ENCODE measurements around the gene LACTB. TPM values are rescaled to one million over a fixed set of nuclear protein-coding genes. Genes with fewer than 3 reads are reported as not detected.

LACTB gene
- total and polyA plus RNA-seq, 12 donors: 15.4 to 68.2 (median 32.8) TPM

DNA sequence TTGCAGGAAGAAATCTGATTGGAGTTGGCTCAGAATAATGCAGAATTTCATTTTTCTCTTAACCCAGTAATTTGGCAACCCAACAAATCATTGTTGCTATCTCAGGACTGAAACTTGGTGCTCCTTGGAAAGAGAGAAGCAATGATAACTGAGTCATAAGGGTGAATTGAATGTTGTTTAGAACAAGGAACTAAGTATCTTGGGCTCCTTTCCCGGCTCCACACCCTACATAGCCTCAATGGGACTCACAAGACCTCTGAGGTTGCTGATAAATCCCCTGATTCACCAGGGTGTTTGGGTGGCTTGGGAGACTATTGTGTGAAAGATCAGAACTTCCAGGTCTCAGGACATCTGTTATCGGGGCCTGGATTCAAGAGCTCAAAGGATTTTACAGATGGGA lies 60.0 kb downstream of the LACTB start:
- no peak overlapping the region for H3K27ac ChIP-seq
- H3K4me3 ChIP-seq: no peak overlapping the region
- H3K4me1 ChIP-seq (replicated peaks in 1 of 2): no peaks in the 10 kb centered on the region
- 69 to 81% (median 73%) methylated on average over 2 of the region's 2 CpGs for WGBS, 4 donors
- TF ChIP-seq, protein P1, sequence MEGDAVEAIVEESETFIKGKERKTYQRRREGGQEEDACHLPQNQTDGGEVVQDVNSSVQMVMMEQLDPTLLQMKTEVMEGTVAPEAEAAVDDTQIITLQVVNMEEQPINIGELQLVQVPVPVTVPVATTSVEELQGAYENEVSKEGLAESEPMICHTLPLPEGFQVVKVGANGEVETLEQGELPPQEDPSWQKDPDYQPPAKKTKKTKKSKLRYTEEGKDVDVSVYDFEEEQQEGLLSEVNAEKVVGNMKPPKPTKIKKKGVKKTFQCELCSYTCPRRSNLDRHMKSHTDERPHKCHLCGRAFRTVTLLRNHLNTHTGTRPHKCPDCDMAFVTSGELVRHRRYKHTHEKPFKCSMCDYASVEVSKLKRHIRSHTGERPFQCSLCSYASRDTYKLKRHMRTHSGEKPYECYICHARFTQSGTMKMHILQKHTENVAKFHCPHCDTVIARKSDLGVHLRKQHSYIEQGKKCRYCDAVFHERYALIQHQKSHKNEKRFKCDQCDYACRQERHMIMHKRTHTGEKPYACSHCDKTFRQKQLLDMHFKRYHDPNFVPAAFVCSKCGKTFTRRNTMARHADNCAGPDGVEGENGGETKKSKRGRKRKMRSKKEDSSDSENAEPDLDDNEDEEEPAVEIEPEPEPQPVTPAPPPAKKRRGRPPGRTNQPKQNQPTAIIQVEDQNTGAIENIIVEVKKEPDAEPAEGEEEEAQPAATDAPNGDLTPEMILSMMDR (IDR thresholded peaks at IDR 0.05): no peak
- TF ChIP-seq POLR2A (IDR thresholded peaks at IDR 0.05): no peak
- DNase-seq: no peak
- no peaks in the 10 kb centered on the region for H3K9me3 ChIP-seq (replicated peaks in 1 of 3)
- H3K27me3 ChIP-seq: no peaks in the 10 kb centered on the region
- intact Hi-C loops (cut with DNase I): no loop called here
- no peaks in the 10 kb centered on the region for H3K36me3 ChIP-seq (replicated peaks in 1 of 2)

DNA sequence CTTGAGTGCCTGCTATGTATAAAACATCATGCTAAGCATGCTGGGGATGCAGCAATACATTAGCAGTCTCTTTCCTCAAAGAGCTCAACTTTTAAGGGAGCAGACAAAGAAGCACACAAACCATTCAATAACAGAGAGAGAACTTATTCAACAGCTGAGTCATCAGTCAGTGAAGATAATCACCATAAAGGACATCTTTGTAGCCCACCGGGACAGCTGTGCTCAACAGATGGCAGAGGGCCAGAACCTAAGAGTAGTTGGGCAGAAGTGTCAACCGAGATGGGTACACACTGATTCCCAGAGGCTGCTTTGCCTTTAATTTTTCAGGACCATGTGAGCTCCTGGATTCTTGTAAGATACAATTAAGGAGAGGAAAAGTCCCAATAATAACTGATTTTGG lies 63.5 kb downstream of the LACTB start:
- Histone ChIP-seq H3K27ac (no peak overlapping the region), H3K36me3 (replicated peaks in 1 of 2) (no peaks in the 10 kb centered on the region), H3K9me3 (replicated peaks in 1 of 3) (no peaks in the 10 kb centered on the region), H3K27me3 (no peaks in the 10 kb centered on the region), H3K4me1 (replicated peaks in 1 of 2) (peaks cover 0 to 6% of the 10 kb centered on the region in 2 donors), H3K4me3 (no peak overlapping the region)
- TF ChIP-seq, protein P1 (IDR thresholded peaks at IDR 0.05): no peak
- TF ChIP-seq POLR2A (IDR thresholded peaks at IDR 0.05): no peak
- WGBS, 4 donors: 44 to 64% (median 54%) methylated on average over 2 of the region's 2 CpGs
- no peak for DNase-seq
- intact Hi-C loops (cut with DNase I): no loop called here

DNA sequence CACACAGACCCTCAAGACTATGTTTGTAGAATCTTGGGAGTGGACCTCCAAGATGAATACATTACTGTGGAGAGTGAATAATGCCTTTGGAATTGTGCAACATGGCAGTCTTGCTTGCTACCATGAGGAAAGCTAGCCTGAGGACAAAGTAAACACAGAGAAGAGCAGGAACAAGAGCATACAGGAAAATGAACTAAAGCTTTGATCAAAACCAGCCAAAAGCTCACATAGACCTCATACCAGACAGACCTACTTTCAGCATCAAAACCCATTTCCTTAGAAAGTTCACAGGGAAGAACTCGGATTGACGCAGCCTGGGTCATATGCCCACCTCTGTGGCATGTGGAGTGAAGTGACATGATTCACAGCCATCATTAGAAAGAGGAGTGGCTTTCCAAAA lies 64.4 kb downstream of the LACTB start:
- no peak for TF ChIP-seq POLR2A (IDR thresholded peaks at IDR 0.05)
- TF ChIP-seq, protein P1 (IDR thresholded peaks at IDR 0.05): no peak
- DNase-seq: no peak
- Histone ChIP-seq H3K9me3 (replicated peaks in 1 of 3) (no peaks in the 10 kb centered on the region), H3K27ac (no peak overlapping the region), H3K4me3 (no peak overlapping the region), H3K4me1 (replicated peaks in 1 of 2) (peaks cover 0 to 15% of the 10 kb centered on the region in 2 donors), H3K36me3 (replicated peaks in 1 of 2) (no peaks in the 10 kb centered on the region), H3K27me3 (no peaks in the 10 kb centered on the region)
- WGBS, 4 donors: 35 to 87% (median 60%) methylated on average over 2 of the region's 2 CpGs
- intact Hi-C loops (cut with DNase I): no loop called here

DNA sequence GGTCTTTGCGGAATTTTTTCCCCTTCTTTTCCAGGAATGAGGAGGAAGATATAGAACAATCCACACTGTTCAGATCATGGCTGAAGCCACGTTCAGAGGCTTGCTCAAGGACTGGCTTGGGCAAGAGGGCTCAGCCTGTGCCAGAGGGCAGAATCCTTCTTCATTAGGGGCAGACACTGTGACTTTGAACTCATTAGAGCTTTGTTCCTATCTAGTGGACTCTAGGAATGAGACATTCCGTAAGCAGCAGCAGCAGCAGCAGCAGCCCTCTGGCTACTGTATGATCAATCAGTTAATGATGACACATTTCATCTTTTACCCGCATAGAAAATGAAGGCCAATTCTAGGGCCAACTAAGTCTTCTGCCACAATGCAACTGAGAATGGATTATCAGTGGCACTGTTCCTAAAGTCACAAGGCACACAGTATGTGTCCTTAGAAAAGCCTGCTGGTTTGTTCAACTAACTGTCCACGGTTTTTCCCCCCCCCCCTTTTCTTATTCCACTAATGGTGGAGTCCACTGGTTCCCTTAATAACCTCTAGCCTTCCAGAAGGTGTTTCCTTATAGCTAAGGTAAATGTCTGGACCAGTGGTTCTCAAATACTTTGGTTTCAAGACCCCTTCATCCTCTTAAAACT lies 66.0 kb downstream of the LACTB start:
- Histone ChIP-seq H3K27ac (no peak overlapping the region), H3K27me3 (no peaks in the 10 kb centered on the region), H3K4me3 (no peak overlapping the region), H3K9me3 (replicated peaks in 1 of 3) (no peaks in the 10 kb centered on the region), H3K36me3 (replicated peaks in 1 of 2) (no peaks in the 10 kb centered on the region), H3K4me1 (replicated peaks in 1 of 2) (peaks cover 0 to 28% of the 10 kb centered on the region in 2 donors)
- intact Hi-C loops (cut with DNase I): no loop called here
- no peak for TF ChIP-seq POLR2A (IDR thresholded peaks at IDR 0.05)
- TF ChIP-seq, protein P1 (IDR thresholded peaks at IDR 0.05): no peak
- 50 to 73% (median 65%) methylated on average over 5 of the region's 5 CpGs for WGBS, 4 donors
- DNase-seq: no peak
